22Rv1 (cell line): ENCODE results near the gene PDXK.

ENCODE experiments used
- CTCF ChIP-seq: fragments of 450-650 bp; IDR thresholded peaks from 2 replicates; pipeline ENCODE4 v1.5.1; 2017; ENCODE audit warnings: mild to moderate bottlenecking
- ZFX ChIP-seq: fragments of 450-650 bp; IDR thresholded peaks from 2 replicates; pipeline ENCODE4 v1.6.1; 2017; ENCODE audit warnings: antibody characterized with exemption, borderline replicate concordance

GRCh38 chr21:43789276-43790009, 70.5 kb downstream of the PDXK start, which contains the start of gene RRP1:
- TF ChIP-seq CTCF (peak; percentile 99), ZFX (no peak)
